HG02943 (cell line): Measurements from ENCODE around the gene TAMALIN.

Source experiments
- ATAC-seq: cut with Tn5 transposase; IDR thresholded peaks from one replicate; pipeline ENCODE4 v1.9.1; 2021; ENCODE audit warnings: mild to moderate bottlenecking, low read depth, moderate library complexity; ENCODE audit not compliant: unreplicated experiment

Gene TAMALIN

DNA sequence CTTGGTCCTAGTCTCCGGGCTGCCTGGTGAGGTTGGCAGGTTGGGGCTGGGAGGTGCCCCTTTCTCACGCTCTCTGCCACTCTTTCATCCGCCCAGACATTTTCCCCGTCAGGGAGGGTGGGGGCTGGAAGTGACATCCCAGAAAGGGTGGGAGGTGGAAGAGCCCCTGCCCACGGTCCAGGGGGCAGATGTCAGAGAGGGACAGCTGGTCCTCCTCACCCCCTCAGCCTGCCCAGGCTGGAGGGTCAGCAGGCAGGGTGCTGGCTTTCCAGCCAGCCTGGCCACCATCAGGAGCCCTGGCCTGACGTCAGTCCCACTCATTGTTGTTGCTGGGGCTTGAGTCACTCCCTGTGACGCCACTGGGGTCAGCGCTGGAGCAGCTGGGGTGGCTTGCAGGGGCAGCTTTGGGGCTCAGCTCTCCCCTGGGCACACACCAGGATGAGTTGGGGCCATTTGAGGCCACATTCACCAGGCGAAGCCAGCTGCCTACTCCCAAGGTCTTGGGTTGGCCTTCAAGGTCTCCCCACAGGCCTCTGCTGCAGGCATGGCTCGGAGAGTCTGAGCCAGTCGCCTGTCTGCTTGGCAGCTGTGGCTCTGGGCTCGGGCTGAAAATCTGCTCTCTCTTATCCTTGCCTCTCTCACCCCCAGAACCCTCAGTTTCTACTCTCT, 57.4 kb downstream of the TAMALIN start:
- no peak for ATAC-seq
